B cell (primary cell): ENCODE measurements around the gene NUP210.

Experiments
- CTCF ChIP-seq: fragments of 200-600 bp; IDR thresholded peaks from one replicate; pipeline ENCODE4 v1.8.0; 2022; ENCODE audit warnings: antibody characterized with exemption, mild to moderate bottlenecking
- EZH2 ChIP-seq: IDR thresholded peaks from 2 replicates; pipeline ENCODE4 v1.6.1; 2012; ENCODE audit warnings: borderline replicate concordance, low read depth, mild to moderate bottlenecking, moderate library complexity, low read length; ENCODE audit not compliant: insufficient read depth, poor library complexity, severe bottlenecking

GRCh38 chr3:13465236-13465873, 45.2 kb upstream of the NUP210 start:
- no peak for TF ChIP-seq CTCF
- no peak for TF ChIP-seq EZH2
